Measurements from ENCODE around the gene NGF. TPM values are rescaled to one million over a fixed set of nuclear protein-coding genes. Genes with fewer than 3 reads are reported as not detected.

Gene NGF
- total RNA-seq, 3 donors from 2014 or later = 0.29 to 1.6 (median 0.39) TPM

GRCh38 chr1:115278211-115278610, 59.8 kb downstream of the NGF start:
- intact Hi-C loops (cut with DNase I, micrococcal nuclease) = no loop called here
- no peaks in the 10 kb centered on the region for H3K36me3 ChIP-seq (ENCODE audit: low read depth)
- no peak for TF ChIP-seq CTCF (IDR thresholded peaks at IDR 0.05)
- H3K4me1 ChIP-seq (ENCODE audit: low read depth) = no peaks in the 10 kb centered on the region
- ATAC-seq = no peak
- H3K4me3 ChIP-seq = no peak overlapping the region
- H3K9me3 ChIP-seq = peaks cover 9% of the 10 kb centered on the region
- DNase-seq = no peak

- no peaks in the 10 kb centered on the region for H3K36me3 ChIP-seq (ENCODE audit: low read depth)
- peaks cover 9% of the 10 kb centered on the region for H3K9me3 ChIP-seq
- no peaks in the 10 kb centered on the region for H3K4me1 ChIP-seq (ENCODE audit: low read depth)
- ATAC-seq = no peak
- intact Hi-C loops (cut with DNase I, micrococcal nuclease) = no loop called here
- H3K4me3 ChIP-seq = no peak overlapping the region
- no peak for DNase-seq
- TF ChIP-seq CTCF (IDR thresholded peaks at IDR 0.05) = no peak
These were observed 60.8 kb downstream of the NGF start for GRCh38 chr1:115277276-115277675.

GRCh38 chr1:115275216-115275615, 62.8 kb downstream of the NGF start:
- Histone ChIP-seq H3K9me3 (peaks cover 9% of the 10 kb centered on the region), H3K4me3 (no peak overlapping the region), H3K4me1 (ENCODE audit: low read depth) (no peaks in the 10 kb centered on the region), H3K36me3 (ENCODE audit: low read depth) (no peaks in the 10 kb centered on the region)
- no peak for TF ChIP-seq CTCF (IDR thresholded peaks at IDR 0.05)
- ATAC-seq (no peak), DNase-seq (no peak)
- intact Hi-C loops (cut with DNase I, micrococcal nuclease) = no loop called here

GRCh38 chr1:115274467-115274866, 63.6 kb downstream of the NGF start:
- Histone ChIP-seq H3K4me1 (ENCODE audit: low read depth) (no peaks in the 10 kb centered on the region), H3K4me3 (no peak overlapping the region), H3K36me3 (ENCODE audit: low read depth) (no peaks in the 10 kb centered on the region), H3K9me3 (peaks cover 9% of the 10 kb centered on the region)
- DNase-seq = no peak
- TF ChIP-seq CTCF (IDR thresholded peaks at IDR 0.05) = no peak
- intact Hi-C loops (cut with DNase I, micrococcal nuclease) = no loop called here
- no peak for ATAC-seq

- Histone ChIP-seq H3K4me1 (ENCODE audit: low read depth) (no peaks in the 10 kb centered on the region), H3K9me3 (no peaks in the 10 kb centered on the region), H3K4me3 (no peak overlapping the region), H3K36me3 (ENCODE audit: low read depth) (no peaks in the 10 kb centered on the region)
- DNase-seq (no peak), ATAC-seq (no peak)
- intact Hi-C loops (cut with DNase I, micrococcal nuclease) = no loop called here
- TF ChIP-seq CTCF (IDR thresholded peaks at IDR 0.05) = no peak
These were observed 71.2 kb downstream of the NGF start for GRCh38 chr1:115266729-115267421.

GRCh38 chr1:115265099-115265498, 73.0 kb downstream of the NGF start:
- Histone ChIP-seq H3K4me3 (no peak overlapping the region), H3K36me3 (ENCODE audit: low read depth) (no peaks in the 10 kb centered on the region), H3K4me1 (ENCODE audit: low read depth) (no peaks in the 10 kb centered on the region), H3K9me3 (no peaks in the 10 kb centered on the region)
- no peak for DNase-seq
- intact Hi-C loops (cut with DNase I, micrococcal nuclease) = no loop called here
- ATAC-seq = no peak
- no peak for TF ChIP-seq CTCF (IDR thresholded peaks at IDR 0.05)

Data from mucosa of descending colon (tissue), 3 donors.